PC-3 (cell line): ENCODE data around the gene UBASH3B.

Source experiments
- EZH2 ChIP-seq: fragments of 300-600 bp; sonication (generic); IDR thresholded peaks from one replicate; pipeline ENCODE4 v1.6.1; 2017; ENCODE audit warnings: antibody characterized with exemption, mild to moderate bottlenecking, low read length; ENCODE audit not compliant: unreplicated experiment
- TF ChIP-seq, protein P1 (sequence below): fragments of 300-600 bp; sonication (generic); conservative IDR thresholded peaks from 2 replicates; pipeline ENCODE4 v1.5.1; 2017; ENCODE audit warnings: antibody characterized with exemption, low read depth, mild to moderate bottlenecking, low read length

DNA sequence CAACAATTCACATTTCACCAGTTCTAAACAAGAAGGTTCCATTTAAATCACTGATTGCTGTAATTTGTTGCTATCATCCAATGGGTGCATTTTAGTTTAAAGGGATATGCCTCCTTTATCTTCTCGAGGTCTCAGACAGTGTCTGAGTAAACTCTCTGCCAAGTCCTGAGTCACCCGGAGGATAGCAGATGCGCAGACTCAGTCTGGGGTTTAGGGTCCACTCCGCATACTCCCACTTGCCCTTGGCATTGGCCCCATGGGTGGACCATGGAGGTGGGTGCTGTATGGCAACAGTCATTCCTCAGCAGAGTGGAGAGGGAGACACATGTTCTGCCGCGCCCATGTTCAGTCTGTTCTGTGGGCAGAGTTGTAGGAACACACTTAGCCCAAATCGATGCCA, 117.4 kb downstream of the UBASH3B start:
- TF ChIP-seq, protein P1, sequence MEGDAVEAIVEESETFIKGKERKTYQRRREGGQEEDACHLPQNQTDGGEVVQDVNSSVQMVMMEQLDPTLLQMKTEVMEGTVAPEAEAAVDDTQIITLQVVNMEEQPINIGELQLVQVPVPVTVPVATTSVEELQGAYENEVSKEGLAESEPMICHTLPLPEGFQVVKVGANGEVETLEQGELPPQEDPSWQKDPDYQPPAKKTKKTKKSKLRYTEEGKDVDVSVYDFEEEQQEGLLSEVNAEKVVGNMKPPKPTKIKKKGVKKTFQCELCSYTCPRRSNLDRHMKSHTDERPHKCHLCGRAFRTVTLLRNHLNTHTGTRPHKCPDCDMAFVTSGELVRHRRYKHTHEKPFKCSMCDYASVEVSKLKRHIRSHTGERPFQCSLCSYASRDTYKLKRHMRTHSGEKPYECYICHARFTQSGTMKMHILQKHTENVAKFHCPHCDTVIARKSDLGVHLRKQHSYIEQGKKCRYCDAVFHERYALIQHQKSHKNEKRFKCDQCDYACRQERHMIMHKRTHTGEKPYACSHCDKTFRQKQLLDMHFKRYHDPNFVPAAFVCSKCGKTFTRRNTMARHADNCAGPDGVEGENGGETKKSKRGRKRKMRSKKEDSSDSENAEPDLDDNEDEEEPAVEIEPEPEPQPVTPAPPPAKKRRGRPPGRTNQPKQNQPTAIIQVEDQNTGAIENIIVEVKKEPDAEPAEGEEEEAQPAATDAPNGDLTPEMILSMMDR: no peak
- no peak for TF ChIP-seq EZH2
